NT2/D1 (cell line): ENCODE results near the gene SMIM13.

Source experiments
- SUZ12 ChIP-seq: IDR thresholded peaks from 2 replicates; pipeline ENCODE4 v1.6.1; 2011; ENCODE audit not compliant: insufficient read length, insufficient read depth; ENCODE audit errors: extremely low read depth
- YY1 ChIP-seq: IDR thresholded peaks from 2 replicates; pipeline ENCODE4 v1.6.1; 2011; ENCODE audit not compliant: insufficient read length, insufficient read depth
- ZNF274 ChIP-seq: IDR thresholded peaks from 2 replicates; pipeline ENCODE4 v1.6.1; 2011; ENCODE audit warnings: mild to moderate bottlenecking, low read depth, low read length

GRCh38 chr6:11168091-11168635, 74.5 kb downstream of the SMIM13 start:
- TF ChIP-seq YY1: no peak
- TF ChIP-seq ZNF274: no peak
- TF ChIP-seq SUZ12: no peak
